Gastroesophageal sphincter (tissue), 4 donors: ENCODE results near the gene CENPC. TPM values are rescaled to one million over a fixed set of nuclear protein-coding genes. Genes with fewer than 3 reads are reported as not detected.

Source experiments
- ATAC-seq: fragments of 150-250 bp; one replicate; pipeline ENCODE4 v1.9.1; 2016; ENCODE audit warnings: mild to moderate bottlenecking, moderate library complexity
- H3K27ac ChIP-seq, 4 donors: fragments of 200-600 bp; sonication (generic) in 3 of 4; 1 replicate in 3 of 4; 2 replicates in 1 of 4; pipeline ENCODE4 v1.5.1; 2016 to 2019
- H3K27me3 ChIP-seq: fragments of 200-600 bp; sonication (generic); one replicate; pipeline ENCODE4 v1.5.1; 2019
- H3K36me3 ChIP-seq, 2 donors: fragments of 200-600 bp; sonication (generic); one replicate each; pipeline ENCODE4 v1.5.1; 2019; ENCODE audit warnings: control low read depth in 1 of 2
- H3K4me1 ChIP-seq, 3 donors: fragments of 200-600 bp; sonication (generic); 1 replicate in 2 of 3; 2 replicates in 1 of 3; pipeline ENCODE4 v1.5.1; 2016 to 2019; ENCODE audit warnings: control low read depth in 2 of 3
- H3K4me3 ChIP-seq, 2 donors: fragments of 200-600 bp; sonication (generic); one replicate each; pipeline ENCODE4 v1.5.1; 2019; ENCODE audit warnings: mild to moderate bottlenecking in 1 of 2, moderate library complexity in 1 of 2
- H3K9me3 ChIP-seq, 3 donors: fragments of 200-600 bp; sonication (generic); one replicate each; pipeline ENCODE4 v1.5.1; 2017 to 2019; ENCODE audit warnings: control low read depth in 2 of 3
- EP300 ChIP-seq: sonication (generic); formaldehyde crosslinking; IDR thresholded peaks from one replicate; pipeline ENCODE4 v1.6.1; 2017; ENCODE audit warnings: antibody characterized with exemption, mild to moderate bottlenecking
- POLR2A ChIP-seq, 2 donors: fragments of 450-650 bp; IDR thresholded peaks; one replicate each; pipeline ENCODE4 v1.6.1; 2017; ENCODE audit warnings: antibody characterized with exemption in 2 of 2, mild to moderate bottlenecking in 2 of 2, moderate library complexity in 1 of 2
- POLR2AphosphoS5 ChIP-seq: sonication (generic); formaldehyde crosslinking; IDR thresholded peaks from one replicate; pipeline ENCODE4 v1.6.1; 2017; ENCODE audit warnings: antibody characterized with exemption
- WGBS, 2 donors: methylation state at CpG; one replicate each; pipeline ENCODE4 v1.1.5; 2018; ENCODE audit warnings: low coverage in 1 of 2; 5-methylcytosine and 5-hydroxymethylcytosine counted together
- small RNA-seq, 4 donors: library from RNA; depleted of rRNA; stranded (forward); fragments of <200 nt; gene quantifications; one replicate each; pipeline ENCODE3, GENCODE V24; 2016
- total RNA-seq, 4 donors: library from RNA; depleted of rRNA; stranded (reverse); fragments of >200 nt; gene quantifications; one replicate each; pipeline ENCODE4 v1.1.0, GENCODE V29; 2016
- TF ChIP-seq, protein P1 (sequence below), 4 experiments: fragments of 200-600 bp in 2 of 4; fragments of 450-650 bp in 2 of 4; sonication (generic) in 1 of 4; IDR thresholded peaks; one replicate each; pipeline ENCODE4 v1.5.1; 2017 to 2019; ENCODE audit warnings: antibody characterized with exemption in 4 of 4, mild to moderate bottlenecking in 2 of 4, moderate library complexity in 2 of 4

The CENPC gene
- total RNA-seq, 4 donors from 2014 or later = 12.4 to 48.4 (median 20.2) TPM

DNA sequence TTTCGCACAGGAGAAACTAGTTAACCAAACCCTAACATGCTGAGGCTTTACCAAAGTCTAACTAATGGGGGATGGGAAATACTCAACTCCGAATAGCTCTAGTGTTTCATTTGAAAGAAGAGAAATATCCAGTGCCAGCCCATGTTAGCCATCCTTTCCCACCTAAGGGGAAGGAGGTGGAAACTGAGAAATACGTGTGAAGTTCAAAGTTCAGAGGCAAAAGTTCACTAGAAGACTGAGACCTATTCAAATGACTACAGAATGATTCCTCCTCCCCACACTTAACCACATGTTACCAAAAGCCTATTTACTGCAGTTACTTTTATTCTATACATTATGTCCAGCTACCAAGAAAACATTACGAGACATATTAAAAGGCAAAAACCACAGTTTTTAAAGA lies 106.3 kb downstream of the CENPC start:
- Histone ChIP-seq H3K27ac (no peak overlapping the region), H3K9me3 (no peaks in the 10 kb centered on the region), H3K4me3 (no peak overlapping the region), H3K27me3 (no peaks in the 10 kb centered on the region), H3K4me1 (no peaks in the 10 kb centered on the region), H3K36me3 (peaks cover 0 to 6% of the 10 kb centered on the region in 2 donors)
- 74 to 81% methylated on average over 4 of the region's 4 CpGs for WGBS, 2 donors
- ATAC-seq = no peak
- TF ChIP-seq EP300 (no peak), POLR2A (IDR thresholded peaks at IDR 0.05) (no peak)

DNA sequence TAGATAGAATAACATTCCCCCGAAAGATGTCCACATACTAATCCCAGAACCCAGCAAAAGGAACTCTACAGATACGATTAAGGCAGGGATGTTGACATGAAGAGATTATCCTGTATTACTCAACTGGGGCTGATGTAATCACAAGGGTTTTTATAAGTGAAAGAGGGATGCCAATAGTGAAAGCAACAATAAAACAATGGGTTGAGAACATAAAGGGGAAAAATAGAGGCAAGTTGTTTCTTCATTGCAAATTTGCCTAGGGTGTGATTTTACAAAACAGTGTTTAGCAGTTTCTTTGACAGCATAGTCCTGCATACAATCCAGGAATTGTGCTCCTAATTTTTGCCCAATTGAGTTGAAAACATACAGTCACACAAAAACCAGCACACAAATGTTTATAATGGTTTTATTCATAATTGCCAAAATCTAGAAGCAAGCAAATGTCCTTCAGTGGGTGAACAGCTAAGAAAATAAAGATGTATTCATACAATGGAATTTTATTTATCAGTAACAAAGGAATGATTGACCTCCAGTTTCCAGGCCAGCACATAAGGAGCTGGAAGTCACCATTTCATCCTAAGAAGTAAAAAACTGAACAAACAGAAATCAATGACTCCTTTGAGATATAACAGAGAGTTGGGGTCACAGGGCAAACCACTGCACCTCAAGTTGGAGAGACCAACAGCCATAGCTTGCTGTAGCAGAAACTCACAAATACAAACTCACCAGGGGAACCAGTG lies 107.2 kb downstream of the CENPC start:
- ATAC-seq = peak; percentile 60
- H3K27ac ChIP-seq = no peak overlapping the region

DNA sequence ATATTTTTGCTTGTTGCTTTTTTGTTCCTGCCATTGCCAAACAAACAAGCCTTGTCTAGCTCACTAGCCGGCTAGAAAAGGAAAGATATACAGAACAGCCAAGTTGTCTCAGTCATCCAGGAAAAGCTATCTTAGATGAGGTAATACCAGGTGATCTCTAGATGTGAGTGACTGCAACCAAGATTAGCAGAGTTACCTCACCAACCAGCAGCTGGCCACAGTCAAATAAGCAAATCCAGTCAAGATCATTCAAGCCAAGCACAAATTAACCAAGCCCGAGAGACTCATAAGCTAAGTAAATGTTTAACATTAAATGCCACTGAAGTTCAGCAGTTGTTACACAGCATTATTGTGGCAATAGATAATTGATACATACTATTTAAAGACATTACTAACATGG lies 108.6 kb downstream of the CENPC start:
- no peaks in the 10 kb centered on the region for H3K4me1 ChIP-seq
- no peaks in the 10 kb centered on the region for H3K9me3 ChIP-seq
- no peak overlapping the region for H3K4me3 ChIP-seq
- 54 to 83% methylated on average over 2 of the region's 2 CpGs for WGBS, 2 donors
- peaks cover 0 to 20% of the 10 kb centered on the region in 2 donors for H3K36me3 ChIP-seq
- TF ChIP-seq POLR2A (IDR thresholded peaks at IDR 0.05) = no peak
- no peak for TF ChIP-seq POLR2AphosphoS5
- no peak for TF ChIP-seq EP300
- TF ChIP-seq, protein P1, sequence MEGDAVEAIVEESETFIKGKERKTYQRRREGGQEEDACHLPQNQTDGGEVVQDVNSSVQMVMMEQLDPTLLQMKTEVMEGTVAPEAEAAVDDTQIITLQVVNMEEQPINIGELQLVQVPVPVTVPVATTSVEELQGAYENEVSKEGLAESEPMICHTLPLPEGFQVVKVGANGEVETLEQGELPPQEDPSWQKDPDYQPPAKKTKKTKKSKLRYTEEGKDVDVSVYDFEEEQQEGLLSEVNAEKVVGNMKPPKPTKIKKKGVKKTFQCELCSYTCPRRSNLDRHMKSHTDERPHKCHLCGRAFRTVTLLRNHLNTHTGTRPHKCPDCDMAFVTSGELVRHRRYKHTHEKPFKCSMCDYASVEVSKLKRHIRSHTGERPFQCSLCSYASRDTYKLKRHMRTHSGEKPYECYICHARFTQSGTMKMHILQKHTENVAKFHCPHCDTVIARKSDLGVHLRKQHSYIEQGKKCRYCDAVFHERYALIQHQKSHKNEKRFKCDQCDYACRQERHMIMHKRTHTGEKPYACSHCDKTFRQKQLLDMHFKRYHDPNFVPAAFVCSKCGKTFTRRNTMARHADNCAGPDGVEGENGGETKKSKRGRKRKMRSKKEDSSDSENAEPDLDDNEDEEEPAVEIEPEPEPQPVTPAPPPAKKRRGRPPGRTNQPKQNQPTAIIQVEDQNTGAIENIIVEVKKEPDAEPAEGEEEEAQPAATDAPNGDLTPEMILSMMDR (IDR thresholded peaks at IDR 0.05) = no peak
- H3K27me3 ChIP-seq = no peaks in the 10 kb centered on the region
- ATAC-seq = no peak
- no peak overlapping the region for H3K27ac ChIP-seq

More for the DNA sequence above, 107.2 kb downstream of the CENPC start:
- Histone ChIP-seq H3K36me3 (peaks cover 0 to 14% of the 10 kb centered on the region in 2 donors), H3K4me1 (no peaks in the 10 kb centered on the region), H3K9me3 (no peaks in the 10 kb centered on the region), H3K27me3 (no peaks in the 10 kb centered on the region), H3K4me3 (no peak overlapping the region)
- no peak for TF ChIP-seq POLR2A (IDR thresholded peaks at IDR 0.05)
- no peak for TF ChIP-seq EP300
- TF ChIP-seq, protein P1 (IDR thresholded peaks at IDR 0.05) = no peak
- WGBS, 2 donors = 39 to 62% methylated on average over 2 of the region's 2 CpGs

DNA sequence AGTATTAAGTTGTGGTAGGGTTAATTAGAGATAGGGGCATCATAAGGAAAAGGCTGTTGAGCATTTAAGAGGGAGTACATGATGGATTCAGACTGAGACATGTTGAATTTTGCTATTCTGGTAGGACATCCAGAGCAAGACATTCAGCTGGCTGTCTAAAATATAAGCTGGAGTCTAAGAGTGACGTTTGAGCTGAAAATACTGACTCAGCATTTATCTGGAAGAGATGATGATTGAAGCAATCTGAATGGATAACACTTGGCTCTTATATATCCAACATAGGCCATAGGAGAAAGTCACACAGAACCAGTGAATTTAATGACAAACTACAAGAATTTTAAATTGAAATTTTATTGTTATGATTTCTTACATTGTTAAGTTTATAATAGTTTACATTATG lies 114.3 kb downstream of the CENPC start:
- no peaks in the 10 kb centered on the region for H3K4me1 ChIP-seq
- H3K9me3 ChIP-seq = no peaks in the 10 kb centered on the region
- TF ChIP-seq, protein P1 (IDR thresholded peaks at IDR 0.05) = no peak
- no peak for TF ChIP-seq POLR2AphosphoS5
- TF ChIP-seq EP300 = no peak
- TF ChIP-seq POLR2A (IDR thresholded peaks at IDR 0.05) = no peak
- H3K36me3 ChIP-seq = peaks cover 0 to 21% of the 10 kb centered on the region in 2 donors
- no peak overlapping the region for H3K27ac ChIP-seq
- H3K27me3 ChIP-seq = no peaks in the 10 kb centered on the region
- ATAC-seq = no peak
- 11 to 15% methylated on average over 1 of the region's 1 CpG for WGBS, 2 donors
- no peak overlapping the region for H3K4me3 ChIP-seq

- Histone ChIP-seq H3K9me3 (no peaks in the 10 kb centered on the region), H3K27ac (no peak overlapping the region), H3K27me3 (no peaks in the 10 kb centered on the region), H3K36me3 (peaks cover 0 to 18% of the 10 kb centered on the region in 2 donors), H3K4me3 (no peak overlapping the region), H3K4me1 (no peaks in the 10 kb centered on the region)
- TF ChIP-seq POLR2A (IDR thresholded peaks at IDR 0.05) (no peak), EP300 (no peak), POLR2AphosphoS5 (no peak)
- TF ChIP-seq, protein P1 (IDR thresholded peaks at IDR 0.05) = no peak
- 78 to 79% methylated on average over 2 of the region's 2 CpGs for WGBS, 2 donors
- no peak for ATAC-seq
These were observed 116.5 kb downstream of the CENPC start for GRCh38 chr4:67428819-67429218.

Small RNA genes within 50 kb of the gene (small RNA-seq; reads per million reads assigned to genes)
- gene RNA5SP527 (0 reads per million in 4 donors), gene RNU1-63P (0 to 0.27 (median 0) reads per million in 4 donors)

Other genes starting within 250 kb of the CENPC start
- gene STAP1, start 13.2 kb upstream of the CENPC start, total RNA-seq = 1 to 10 TPM in 1 of 4 donors, under 1 TPM in 2, not detected in 1; 0.54 to 2.2 (median 0.77) TPM
- 10 to 100 TPM; 29.9 to 87.6 (median 46.7) TPM for gene UBA6, start 155.7 kb upstream of the CENPC start, total RNA-seq
- gene GNRHR, start 208.9 kb upstream of the CENPC start, total RNA-seq = not detected